LNCAP (cell line): Measurements from ENCODE around the gene KLHL7.

Experiments
- CTCF ChIP-seq: fragments of 450-650 bp; IDR thresholded peaks from 2 replicates; pipeline ENCODE4 v1.5.1; 2017; ENCODE audit warnings: mild to moderate bottlenecking

KLHL7 gene

GRCh38 chr7:23184709-23185359, 79.2 kb downstream of the KLHL7 start:
- TF ChIP-seq CTCF = peak; percentile 52; the same call in 1 of the 2 replicates

- TF ChIP-seq CTCF = no peak
These were observed 80.4 kb downstream of the KLHL7 start for GRCh38 chr7:23185980-23186379.

- TF ChIP-seq CTCF = no peak
These were observed 85.4 kb downstream of the KLHL7 start for GRCh38 chr7:23191022-23191421.

- TF ChIP-seq CTCF = no peak
These were observed 90.7 kb downstream of the KLHL7 start for GRCh38 chr7:23196306-23196705.

GRCh38 chr7:23200331-23200730, 94.7 kb downstream of the KLHL7 start:
- TF ChIP-seq CTCF = no peak

GRCh38 chr7:23204241-23204640, 98.7 kb downstream of the KLHL7 start:
- no peak for TF ChIP-seq CTCF

- no peak for TF ChIP-seq CTCF
These were observed 100.0 kb downstream of the KLHL7 start for GRCh38 chr7:23205577-23205908.
